ENCODE data around the gene ZNF579.

ZNF579 gene

DNA sequence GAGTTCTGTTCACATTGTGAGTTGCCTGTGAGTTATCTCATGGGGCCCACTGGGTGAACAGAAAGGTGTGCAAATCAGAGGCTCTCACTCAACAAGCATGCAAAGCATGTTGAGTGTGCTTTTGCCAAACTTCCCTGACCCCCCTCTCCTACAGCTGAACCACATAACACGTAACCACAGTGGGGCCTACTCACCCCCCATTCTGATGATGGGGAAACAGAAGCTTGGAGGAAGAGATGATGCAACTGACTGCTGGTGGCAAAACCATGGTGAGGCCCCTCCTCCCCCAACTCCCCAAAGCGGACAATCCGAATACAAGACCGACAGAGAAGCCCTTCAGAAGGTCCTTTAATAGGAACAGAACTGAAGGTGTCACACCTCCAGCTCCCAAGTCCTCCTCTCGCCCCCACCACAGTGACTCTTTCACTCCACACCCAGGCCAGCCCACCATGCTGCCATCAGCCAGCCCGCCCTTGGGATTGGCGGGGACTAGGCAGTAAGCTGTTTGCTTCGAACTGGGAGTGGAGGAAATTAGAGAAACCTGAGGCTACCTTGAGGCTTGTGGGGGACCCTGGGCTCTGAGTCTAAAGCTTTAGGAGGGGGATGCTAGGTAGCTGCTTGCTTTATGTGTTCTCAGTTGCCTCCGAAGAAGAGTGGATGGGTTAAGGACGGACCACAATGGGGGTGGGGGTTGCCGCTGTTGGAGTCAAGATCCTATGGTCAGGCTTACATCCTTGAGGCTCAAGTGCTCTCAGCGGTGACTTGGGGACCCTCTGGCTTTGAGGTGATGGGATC, 40.0 kb upstream of the ZNF579 start:
- DNase-seq = no peak
- H3K36me3 ChIP-seq (ENCODE audit: control insufficient read depth, insufficient read depth, low read length) = peaks cover 15% of the 10 kb centered on the region

DNA sequence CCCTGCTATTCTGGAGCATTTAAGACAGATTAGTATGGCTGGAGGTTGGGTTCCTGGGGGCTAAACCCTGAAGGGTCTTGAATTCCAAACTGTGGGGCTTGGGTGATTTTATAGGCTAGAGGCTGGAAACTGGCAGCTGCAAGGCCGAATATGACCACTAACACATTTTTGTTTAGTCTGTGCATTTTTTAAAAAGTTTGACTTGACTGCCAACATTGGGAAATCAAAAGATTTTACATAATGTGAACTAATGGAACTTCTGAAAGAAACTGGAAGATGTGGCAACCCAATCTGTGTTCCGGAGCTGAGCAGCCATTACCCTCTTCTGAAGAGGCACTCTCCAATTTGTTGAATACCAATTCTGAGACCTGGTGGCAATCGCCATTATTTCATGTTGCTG, 38.6 kb upstream of the ZNF579 start:
- Histone ChIP-seq H3K4me3 (ENCODE audit: insufficient read depth, low read depth, low read length, poor library complexity, severe bottlenecking) (no peak overlapping the region), H3K36me3 (ENCODE audit: control insufficient read depth, insufficient read depth, low read length) (peaks cover 15% of the 10 kb centered on the region), H3K4me1 (ENCODE audit: control insufficient read depth, insufficient read depth, low read length, poor library complexity, severe bottlenecking) (no peaks in the 10 kb centered on the region), H3K9me3 (ENCODE audit: control insufficient read depth, low read length) (no peaks in the 10 kb centered on the region), H3K27ac (ENCODE audit: insufficient read depth, low read length, poor library complexity, severe bottlenecking) (no peak overlapping the region), H3K27me3 (replicated peaks; ENCODE audit: control insufficient read depth, insufficient read depth, low read length, poor library complexity, severe bottlenecking) (no peaks in the 10 kb centered on the region)
- DNase-seq = no peak

More for the DNA sequence above, 40.0 kb upstream of the ZNF579 start:
- H3K4me1 ChIP-seq (ENCODE audit: control insufficient read depth, insufficient read depth, low read length, poor library complexity, severe bottlenecking) = no peaks in the 10 kb centered on the region
- no peaks in the 10 kb centered on the region for H3K9me3 ChIP-seq (ENCODE audit: control insufficient read depth, low read length)
- no peak overlapping the region for H3K27ac ChIP-seq (ENCODE audit: insufficient read depth, low read length, poor library complexity, severe bottlenecking)
- no peaks in the 10 kb centered on the region for H3K27me3 ChIP-seq (replicated peaks; ENCODE audit: control insufficient read depth, insufficient read depth, low read length, poor library complexity, severe bottlenecking)
- H3K4me3 ChIP-seq (ENCODE audit: insufficient read depth, low read depth, low read length, poor library complexity, severe bottlenecking) = no peak overlapping the region

DNA sequence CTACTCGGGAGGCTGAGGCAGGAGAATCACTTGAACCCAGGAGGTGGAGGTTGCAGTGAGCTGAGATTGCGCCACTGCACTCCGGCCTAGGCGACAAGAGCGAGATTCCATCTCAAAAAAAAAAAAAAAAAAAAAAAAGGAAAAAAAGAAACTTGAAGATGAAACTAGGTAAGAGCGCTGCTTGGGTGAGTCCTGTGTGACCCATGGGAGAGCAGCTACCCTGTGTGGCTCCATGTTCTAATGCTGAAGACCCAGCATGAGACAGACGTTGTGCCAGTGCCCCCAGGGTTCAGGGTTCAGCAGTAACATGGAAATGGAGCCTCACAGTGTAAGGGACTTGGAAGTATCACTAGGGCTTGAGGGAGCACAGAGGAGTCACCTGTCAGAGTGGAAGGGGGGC, 37.8 kb upstream of the ZNF579 start:
- Histone ChIP-seq H3K4me1 (ENCODE audit: control insufficient read depth, insufficient read depth, low read length, poor library complexity, severe bottlenecking) (no peaks in the 10 kb centered on the region), H3K4me3 (ENCODE audit: insufficient read depth, low read depth, low read length, poor library complexity, severe bottlenecking) (no peak overlapping the region), H3K9me3 (ENCODE audit: control insufficient read depth, low read length) (no peaks in the 10 kb centered on the region), H3K36me3 (ENCODE audit: control insufficient read depth, insufficient read depth, low read length) (peaks cover 15% of the 10 kb centered on the region), H3K27me3 (replicated peaks; ENCODE audit: control insufficient read depth, insufficient read depth, low read length, poor library complexity, severe bottlenecking) (no peaks in the 10 kb centered on the region), H3K27ac (ENCODE audit: insufficient read depth, low read length, poor library complexity, severe bottlenecking) (no peak overlapping the region)
- no peak for DNase-seq

DNA sequence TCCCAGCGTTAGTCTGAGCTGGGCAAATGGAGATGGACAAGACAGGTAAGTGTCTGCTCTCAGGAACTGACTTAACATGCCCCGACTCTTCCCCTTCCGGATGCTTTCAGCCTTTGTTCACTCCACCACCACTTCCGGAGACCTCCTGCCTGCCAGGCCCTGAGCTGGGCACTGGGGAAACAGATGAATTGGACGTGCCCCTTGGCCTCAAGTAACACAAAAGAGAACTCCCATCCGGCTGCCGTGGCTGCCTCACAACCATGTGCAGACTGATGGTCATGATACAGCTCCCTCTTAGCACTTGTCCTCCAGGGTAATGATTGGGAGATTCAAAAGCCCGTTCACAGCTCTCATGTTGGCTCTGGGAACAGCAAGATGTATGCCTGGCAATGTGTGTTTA, 36.8 kb upstream of the ZNF579 start:
- H3K4me3 ChIP-seq (ENCODE audit: insufficient read depth, low read depth, low read length, poor library complexity, severe bottlenecking) = no peak overlapping the region

DNA sequence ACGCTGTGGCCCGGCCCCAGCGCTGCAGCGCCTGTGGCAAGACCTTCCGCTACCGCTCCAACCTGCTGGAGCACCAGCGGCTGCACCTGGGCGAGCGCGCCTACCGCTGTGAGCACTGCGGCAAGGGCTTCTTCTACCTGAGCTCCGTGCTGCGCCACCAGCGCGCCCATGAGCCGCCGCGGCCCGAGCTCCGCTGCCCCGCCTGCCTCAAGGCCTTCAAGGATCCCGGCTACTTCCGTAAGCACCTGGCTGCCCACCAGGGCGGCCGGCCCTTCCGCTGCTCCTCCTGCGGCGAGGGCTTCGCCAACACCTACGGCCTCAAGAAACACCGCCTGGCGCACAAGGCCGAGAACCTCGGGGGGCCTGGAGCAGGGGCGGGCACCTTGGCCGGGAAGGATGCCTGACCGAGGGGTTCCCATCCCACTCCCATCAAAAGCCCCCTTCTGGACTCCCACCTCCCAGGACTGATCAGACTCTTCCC, 35.8 kb upstream of the ZNF579 start:
- Histone ChIP-seq H3K9me3 (ENCODE audit: control insufficient read depth, low read length) (no peaks in the 10 kb centered on the region), H3K27ac (ENCODE audit: insufficient read depth, low read length, poor library complexity, severe bottlenecking) (no peak overlapping the region), H3K4me1 (ENCODE audit: control insufficient read depth, insufficient read depth, low read length, poor library complexity, severe bottlenecking) (no peaks in the 10 kb centered on the region), H3K36me3 (ENCODE audit: control insufficient read depth, insufficient read depth, low read length) (peaks cover 15% of the 10 kb centered on the region), H3K27me3 (replicated peaks; ENCODE audit: control insufficient read depth, insufficient read depth, low read length, poor library complexity, severe bottlenecking) (no peaks in the 10 kb centered on the region), H3K4me3 (ENCODE audit: insufficient read depth, low read depth, low read length, poor library complexity, severe bottlenecking) (no peak overlapping the region)
- DNase-seq = no peak

More for the DNA sequence above, 36.8 kb upstream of the ZNF579 start:
- Histone ChIP-seq H3K27ac (ENCODE audit: insufficient read depth, low read length, poor library complexity, severe bottlenecking) (no peak overlapping the region), H3K9me3 (ENCODE audit: control insufficient read depth, low read length) (no peaks in the 10 kb centered on the region), H3K27me3 (replicated peaks; ENCODE audit: control insufficient read depth, insufficient read depth, low read length, poor library complexity, severe bottlenecking) (no peaks in the 10 kb centered on the region), H3K4me1 (ENCODE audit: control insufficient read depth, insufficient read depth, low read length, poor library complexity, severe bottlenecking) (no peaks in the 10 kb centered on the region), H3K36me3 (ENCODE audit: control insufficient read depth, insufficient read depth, low read length) (peaks cover 15% of the 10 kb centered on the region)
- no peak for DNase-seq

DNA sequence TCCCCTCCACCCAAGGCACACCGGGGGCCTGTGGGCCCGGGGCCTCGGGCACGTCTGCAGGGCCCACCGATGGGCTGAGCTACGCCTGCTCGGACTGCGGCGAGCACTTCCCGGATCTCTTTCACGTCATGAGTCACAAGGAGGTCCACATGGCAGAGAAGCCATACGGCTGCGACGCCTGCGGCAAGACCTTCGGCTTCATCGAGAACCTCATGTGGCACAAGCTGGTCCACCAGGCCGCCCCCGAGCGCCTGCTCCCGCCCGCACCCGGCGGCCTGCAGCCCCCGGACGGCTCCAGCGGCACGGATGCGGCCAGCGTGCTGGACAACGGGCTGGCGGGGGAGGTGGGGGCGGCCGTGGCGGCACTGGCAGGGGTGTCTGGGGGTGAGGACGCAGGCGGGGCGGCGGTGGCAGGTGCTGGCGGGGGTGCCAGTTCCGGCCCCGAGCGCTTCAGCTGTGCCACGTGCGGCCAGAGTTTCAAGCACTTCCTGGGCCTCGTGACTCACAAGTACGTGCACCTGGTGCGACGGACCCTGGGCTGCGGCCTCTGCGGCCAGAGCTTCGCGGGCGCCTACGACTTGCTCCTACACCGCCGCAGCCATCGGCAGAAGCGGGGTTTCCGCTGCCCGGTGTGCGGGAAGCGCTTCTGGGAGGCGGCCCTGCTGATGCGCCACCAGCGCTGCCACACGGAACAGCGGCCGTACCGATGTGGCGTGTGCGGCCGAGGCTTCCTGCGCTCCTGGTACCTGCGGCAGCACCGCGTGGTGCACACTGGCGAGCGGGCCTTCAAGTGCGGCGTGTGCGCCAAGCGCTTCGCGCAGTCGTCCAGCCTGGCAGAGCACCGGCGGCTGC, 35.1 kb upstream of the ZNF579 start:
- no peak overlapping the region for H3K4me3 ChIP-seq (ENCODE audit: insufficient read depth, low read depth, low read length, poor library complexity, severe bottlenecking)
- H3K27me3 ChIP-seq (replicated peaks; ENCODE audit: control insufficient read depth, insufficient read depth, low read length, poor library complexity, severe bottlenecking) = no peaks in the 10 kb centered on the region
- H3K9me3 ChIP-seq (ENCODE audit: control insufficient read depth, low read length) = no peaks in the 10 kb centered on the region
- H3K36me3 ChIP-seq (ENCODE audit: control insufficient read depth, insufficient read depth, low read length) = peaks cover 11% of the 10 kb centered on the region
- H3K4me1 ChIP-seq (ENCODE audit: control insufficient read depth, insufficient read depth, low read length, poor library complexity, severe bottlenecking) = no peaks in the 10 kb centered on the region
- no peak overlapping the region for H3K27ac ChIP-seq (ENCODE audit: insufficient read depth, low read length, poor library complexity, severe bottlenecking)
- no peak for DNase-seq

DNA sequence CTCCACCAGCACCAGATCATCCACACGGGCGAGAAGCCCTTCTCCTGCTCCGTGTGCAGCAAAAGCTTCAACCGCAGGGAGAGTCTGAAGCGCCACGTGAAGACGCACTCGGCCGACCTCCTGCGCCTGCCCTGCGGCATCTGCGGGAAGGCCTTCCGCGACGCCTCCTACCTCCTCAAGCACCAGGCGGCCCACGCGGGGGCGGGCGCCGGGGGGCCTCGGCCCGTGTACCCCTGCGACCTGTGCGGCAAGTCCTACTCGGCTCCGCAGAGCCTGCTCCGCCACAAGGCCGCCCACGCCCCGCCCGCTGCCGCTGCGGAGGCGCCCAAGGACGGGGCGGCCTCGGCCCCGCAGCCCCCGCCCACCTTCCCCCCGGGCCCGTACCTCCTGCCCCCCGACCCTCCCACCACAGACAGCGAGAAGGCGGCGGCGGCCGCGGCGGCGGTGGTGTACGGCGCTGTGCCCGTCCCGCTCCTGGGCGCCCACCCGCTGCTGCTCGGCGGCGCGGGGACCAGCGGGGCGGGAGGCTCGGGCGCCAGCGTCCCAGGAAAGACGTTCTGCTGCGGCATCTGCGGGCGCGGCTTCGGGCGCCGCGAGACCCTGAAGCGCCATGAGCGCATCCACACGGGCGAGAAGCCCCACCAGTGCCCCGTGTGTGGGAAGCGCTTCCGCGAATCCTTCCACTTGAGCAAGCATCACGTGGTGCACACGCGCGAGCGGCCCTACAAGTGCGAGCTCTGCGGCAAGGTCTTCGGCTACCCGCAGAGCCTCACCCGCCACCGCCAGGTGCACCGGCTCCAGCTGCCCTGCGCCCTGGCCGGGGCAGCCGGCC, 34.3 kb upstream of the ZNF579 start:
- H3K36me3 ChIP-seq (ENCODE audit: control insufficient read depth, insufficient read depth, low read length) = peaks cover 17% of the 10 kb centered on the region

DNA sequence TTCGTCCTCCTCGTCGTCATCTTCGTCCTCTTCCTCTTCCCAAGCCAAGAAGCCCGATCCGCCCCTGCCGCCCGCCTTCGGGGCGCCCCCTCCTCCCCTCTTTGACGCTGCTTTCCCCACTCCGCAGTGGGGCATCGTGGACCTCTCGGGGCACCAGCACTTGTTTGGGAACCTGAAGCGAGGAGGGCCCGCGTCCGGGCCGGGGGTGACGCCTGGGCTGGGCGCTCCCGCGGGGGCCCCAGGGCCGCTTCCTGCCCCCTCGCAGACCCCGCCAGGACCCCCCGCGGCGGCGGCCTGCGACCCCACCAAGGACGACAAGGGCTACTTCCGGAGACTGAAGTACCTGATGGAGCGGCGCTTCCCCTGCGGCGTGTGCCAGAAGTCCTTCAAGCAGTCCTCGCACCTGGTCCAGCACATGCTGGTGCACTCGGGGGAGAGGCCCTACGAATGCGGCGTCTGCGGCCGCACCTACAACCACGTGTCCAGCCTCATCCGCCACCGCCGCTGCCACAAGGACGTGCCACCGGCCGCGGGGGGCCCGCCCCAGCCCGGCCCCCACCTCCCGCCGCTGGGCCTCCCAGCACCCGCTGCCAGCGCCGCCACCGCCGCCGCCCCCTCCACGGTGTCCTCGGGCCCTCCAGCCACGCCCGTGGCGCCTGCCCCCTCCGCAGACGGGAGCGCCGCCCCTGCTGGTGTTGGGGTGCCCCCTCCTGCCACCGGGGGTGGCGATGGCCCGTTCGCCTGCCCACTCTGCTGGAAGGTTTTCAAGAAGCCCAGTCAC, 33.5 kb upstream of the ZNF579 start:
- Histone ChIP-seq H3K4me3 (ENCODE audit: insufficient read depth, low read depth, low read length, poor library complexity, severe bottlenecking) (no peak overlapping the region), H3K4me1 (ENCODE audit: control insufficient read depth, insufficient read depth, low read length, poor library complexity, severe bottlenecking) (no peaks in the 10 kb centered on the region)

More for the DNA sequence above, 34.3 kb upstream of the ZNF579 start:
- Histone ChIP-seq H3K27ac (ENCODE audit: insufficient read depth, low read length, poor library complexity, severe bottlenecking) (no peak overlapping the region), H3K9me3 (ENCODE audit: control insufficient read depth, low read length) (no peaks in the 10 kb centered on the region), H3K27me3 (replicated peaks; ENCODE audit: control insufficient read depth, insufficient read depth, low read length, poor library complexity, severe bottlenecking) (no peaks in the 10 kb centered on the region), H3K4me1 (ENCODE audit: control insufficient read depth, insufficient read depth, low read length, poor library complexity, severe bottlenecking) (no peaks in the 10 kb centered on the region), H3K4me3 (ENCODE audit: insufficient read depth, low read depth, low read length, poor library complexity, severe bottlenecking) (no peak overlapping the region)
- DNase-seq = no peak

DNA sequence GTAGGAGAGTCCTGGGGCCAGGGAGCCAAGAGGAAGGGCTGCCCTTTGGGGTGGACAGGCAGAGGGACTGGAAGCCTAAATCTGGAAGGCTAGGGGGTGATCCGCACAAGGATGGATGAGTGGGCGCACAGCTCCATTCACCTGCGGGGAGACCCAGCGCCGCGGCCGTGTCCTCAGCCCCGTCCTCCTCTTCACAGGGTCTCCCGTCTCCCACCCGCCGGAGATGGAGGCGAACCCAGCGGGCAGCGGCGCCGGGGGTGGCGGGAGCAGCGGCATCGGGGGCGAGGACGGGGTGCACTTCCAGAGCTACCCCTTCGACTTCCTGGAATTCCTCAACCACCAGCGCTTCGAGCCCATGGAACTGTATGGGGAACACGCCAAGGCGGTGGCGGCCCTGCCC, 32.7 kb upstream of the ZNF579 start:
- no peak overlapping the region for H3K4me3 ChIP-seq (ENCODE audit: insufficient read depth, low read depth, low read length, poor library complexity, severe bottlenecking)
- H3K36me3 ChIP-seq (ENCODE audit: control insufficient read depth, insufficient read depth, low read length) = peaks cover 21% of the 10 kb centered on the region
- no peak overlapping the region for H3K27ac ChIP-seq (ENCODE audit: insufficient read depth, low read length, poor library complexity, severe bottlenecking)
- no peaks in the 10 kb centered on the region for H3K27me3 ChIP-seq (replicated peaks; ENCODE audit: control insufficient read depth, insufficient read depth, low read length, poor library complexity, severe bottlenecking)
- H3K4me1 ChIP-seq (ENCODE audit: control insufficient read depth, insufficient read depth, low read length, poor library complexity, severe bottlenecking) = no peaks in the 10 kb centered on the region
- no peak for DNase-seq
- no peaks in the 10 kb centered on the region for H3K9me3 ChIP-seq (ENCODE audit: control insufficient read depth, low read length)

More for the DNA sequence above, 33.5 kb upstream of the ZNF579 start:
- Histone ChIP-seq H3K9me3 (ENCODE audit: control insufficient read depth, low read length) (no peaks in the 10 kb centered on the region), H3K36me3 (ENCODE audit: control insufficient read depth, insufficient read depth, low read length) (peaks cover 21% of the 10 kb centered on the region), H3K27ac (ENCODE audit: insufficient read depth, low read length, poor library complexity, severe bottlenecking) (no peak overlapping the region), H3K27me3 (replicated peaks; ENCODE audit: control insufficient read depth, insufficient read depth, low read length, poor library complexity, severe bottlenecking) (no peaks in the 10 kb centered on the region)
- no peak for DNase-seq
